IMR-90 (cell line): ENCODE measurements around the gene SDC1. TPM values are rescaled to one million over a fixed set of nuclear protein-coding genes. Genes with fewer than 3 reads are reported as not detected.

Experiments used
- ATAC-seq: fragments of 200-7000 bp; cut with Tn5 transposase; 2 replicates; pipeline ENCODE4 v1.9.1; 2020; ENCODE audit warnings: low read depth, mild to moderate bottlenecking, moderate library complexity
- BruUV-seq: library from RNA; stranded (reverse); fragments of 400-500 nt; replicated peaks from 2 replicates; lab custom pipeline; 2021; lab: Mats Ljungman, UMichigan
- CTCF ChIA-PET: fragments of 300-600 bp; formaldehyde crosslinking; extraction: SDS; loops from one replicate; lab custom pipeline; 2021; ENCODE audit warnings: antibody characterized with exemption; lab: Yijun Ruan, JAX
- POLR2A ChIA-PET: fragments of 300-600 bp; sonication (Branson Sonifier 250); formaldehyde crosslinking; loops from one replicate; lab custom pipeline; 2022; ENCODE audit warnings: antibody characterized with exemption; ENCODE audit not compliant: unreplicated experiment; lab: Charles Lee
- DNase-seq: peaks from one replicate; pipeline ENCODE4 v3.0.0; 2013
- H2AFZ ChIP-seq: replicated peaks from 2 replicates; pipeline ENCODE3; 2013; ENCODE audit warnings: low read length, mild to moderate bottlenecking; ENCODE audit not compliant: poor library complexity
- H2AK5ac ChIP-seq: 2 replicates; pipeline ENCODE4 v1.6.1; 2013; ENCODE audit warnings: low read depth, low read length, inconsistent platforms
- H2AK9ac ChIP-seq: replicated peaks from 2 replicates; pipeline ENCODE3; 2013; ENCODE audit warnings: mild to moderate bottlenecking, low read depth, low read length, moderate library complexity; ENCODE audit not compliant: poor library complexity
- H2BK120ac ChIP-seq: 2 replicates; pipeline ENCODE4 v1.6.1; 2013; ENCODE audit warnings: low read depth, low read length, inconsistent platforms
- H2BK15ac ChIP-seq: 3 replicates; pipeline ENCODE4 v1.6.1; 2013; ENCODE audit warnings: low read depth, low read length, inconsistent platforms
- H2BK20ac ChIP-seq: 2 replicates; pipeline ENCODE4 v1.6.1; 2013; ENCODE audit warnings: low read depth, mild to moderate bottlenecking, inconsistent platforms, low read length, moderate library complexity
- H2BK5ac ChIP-seq: 2 replicates; pipeline ENCODE4 v1.6.1; 2013; ENCODE audit warnings: mild to moderate bottlenecking, low read depth, low read length, inconsistent platforms; ENCODE audit not compliant: poor library complexity, severe bottlenecking
- H3K14ac ChIP-seq: replicated peaks from 2 replicates; pipeline ENCODE4 v1.6.1; 2013; ENCODE audit warnings: low read depth, low read length, inconsistent platforms
- H3K18ac ChIP-seq: 2 replicates; pipeline ENCODE4 v1.6.1; 2013; ENCODE audit warnings: low read depth, low read length, control low read depth
- H3K23ac ChIP-seq: 2 replicates; pipeline ENCODE4 v1.6.1; 2013; ENCODE audit warnings: low read depth, low read length, inconsistent platforms
- H3K27ac ChIP-seq: 2 replicates; pipeline ENCODE4 v1.5.1; 2013; ENCODE audit warnings: mild to moderate bottlenecking, control low read depth, low read length; ENCODE audit not compliant: insufficient read depth
- H3K27me3 ChIP-seq: 2 replicates; pipeline ENCODE4 v1.6.1; 2013; ENCODE audit warnings: low read length; ENCODE audit not compliant: control insufficient read depth, insufficient read depth
- H3K36me3 ChIP-seq: 2 replicates; pipeline ENCODE4 v1.6.1; 2013; ENCODE audit warnings: low read length, mixed read lengths; ENCODE audit not compliant: control insufficient read depth, insufficient read depth
- H3K4ac ChIP-seq: 2 replicates; pipeline ENCODE4 v1.6.1; 2013; ENCODE audit warnings: low read depth, low read length, inconsistent platforms
- H3K4me1 ChIP-seq: 2 replicates; pipeline ENCODE4 v1.6.1; 2013; ENCODE audit warnings: low read length, mixed read lengths; ENCODE audit not compliant: control insufficient read depth, insufficient read depth
- H3K4me2 ChIP-seq: 2 replicates; pipeline ENCODE4 v1.6.1; 2013; ENCODE audit warnings: low read depth, mild to moderate bottlenecking, control low read depth, low read length, moderate library complexity
- H3K4me3 ChIP-seq: 2 replicates; pipeline ENCODE4 v1.5.1; 2013; ENCODE audit warnings: low read depth, mild to moderate bottlenecking, control low read depth, low read length, moderate library complexity; ENCODE audit not compliant: insufficient read depth
- H3K56ac ChIP-seq: 2 replicates; pipeline ENCODE4 v1.6.1; 2013; ENCODE audit warnings: low read length, inconsistent platforms; ENCODE audit not compliant: insufficient read depth; ENCODE audit errors: extremely low read depth
- H3K79me1 ChIP-seq, 2 experiments: 2 replicates each; pipeline ENCODE4 v1.6.1; 2013; ENCODE audit warnings: low read length in 2 of 2, inconsistent platforms in 1 of 2, low read depth in 1 of 2
- H3K9ac ChIP-seq: 2 replicates; pipeline ENCODE4 v1.6.1; 2013; ENCODE audit warnings: low read depth, low read length, control low read depth
- H3K9me1 ChIP-seq: 2 replicates; pipeline ENCODE4 v1.6.1; 2013; ENCODE audit warnings: low read length, inconsistent platforms; ENCODE audit not compliant: insufficient read depth
- H3K9me3 ChIP-seq: 2 replicates; pipeline ENCODE4 v1.6.1; 2013; ENCODE audit warnings: low read length; ENCODE audit not compliant: control insufficient read depth, insufficient read depth
- H4K20me1 ChIP-seq: 2 replicates; pipeline ENCODE4 v1.6.1; 2013; ENCODE audit warnings: low read length, inconsistent platforms; ENCODE audit not compliant: insufficient read depth
- H4K5ac ChIP-seq: 2 replicates; pipeline ENCODE4 v1.6.1; 2013; ENCODE audit warnings: mild to moderate bottlenecking, low read depth, low read length, control low read depth
- H4K8ac ChIP-seq, 2 experiments: 2 replicates each; pipeline ENCODE4 v1.6.1; 2013; ENCODE audit warnings: low read depth in 2 of 2, low read length in 2 of 2, control low read depth in 1 of 2, inconsistent platforms in 1 of 2
- H4K91ac ChIP-seq: 2 replicates; pipeline ENCODE4 v1.6.1; 2013; ENCODE audit warnings: low read depth, low read length, inconsistent platforms; ENCODE audit not compliant: insufficient read depth
- BHLHE40 ChIP-seq: fragments of 150-350 bp; IDR thresholded peaks from 2 replicates; pipeline ENCODE4 v1.6.1; 2016; ENCODE audit warnings: mild to moderate bottlenecking, low read depth, low read length
- CEBPB ChIP-seq: IDR thresholded peaks from 2 replicates; pipeline ENCODE4 v1.6.1; 2012; ENCODE audit warnings: low read depth, low read length, improper control_type of control experiment
- CHD1 ChIP-seq: IDR thresholded peaks from 2 replicates; pipeline ENCODE4 v1.6.1; 2012; ENCODE audit warnings: low read depth, low read length, improper control_type of control experiment
- FOS ChIP-seq: fragments of 150-350 bp; IDR thresholded peaks from 2 replicates; pipeline ENCODE4 v1.6.1; 2016; ENCODE audit warnings: low read depth, low read length
- MAFK ChIP-seq: IDR thresholded peaks from 2 replicates; pipeline ENCODE4 v1.6.1; 2012; ENCODE audit warnings: low read depth, low read length, improper control_type of control experiment
- MAZ ChIP-seq: IDR thresholded peaks from 2 replicates; pipeline ENCODE4 v1.6.1; 2012; ENCODE audit warnings: low read depth, mild to moderate bottlenecking, low read length, improper control_type of control experiment, moderate library complexity, borderline replicate concordance
- MXI1 ChIP-seq: IDR thresholded peaks from 2 replicates; pipeline ENCODE4 v1.6.1; 2012; ENCODE audit warnings: low read depth, mild to moderate bottlenecking, low read length, moderate library complexity, borderline replicate concordance
- NFE2L2 ChIP-seq: fragments of 150-350 bp; IDR thresholded peaks from 2 replicates; pipeline ENCODE4 v1.6.1; 2016; ENCODE audit warnings: low read depth, mild to moderate bottlenecking, low read length
- RAD21 ChIP-seq: IDR thresholded peaks from 2 replicates; pipeline ENCODE4 v1.6.1; 2012; ENCODE audit warnings: low read length, improper control_type of control experiment
- RCOR1 ChIP-seq: IDR thresholded peaks from 2 replicates; pipeline ENCODE4 v1.6.1; 2012; ENCODE audit warnings: mild to moderate bottlenecking, low read length, improper control_type of control experiment; ENCODE audit not compliant: insufficient replicate concordance
- RFX5 ChIP-seq: IDR thresholded peaks from 2 replicates; pipeline ENCODE4 v1.8.0; 2012; ENCODE audit warnings: low read depth, mild to moderate bottlenecking, low read length, moderate library complexity
- SMC3 ChIP-seq: fragments of 150-350 bp; IDR thresholded peaks from 2 replicates; pipeline ENCODE4 v1.6.1; 2016; ENCODE audit warnings: low read depth, mild to moderate bottlenecking, antibody characterized with exemption, low read length, moderate library complexity
- USF2 ChIP-seq: fragments of 150-350 bp; IDR thresholded peaks from 2 replicates; pipeline ENCODE4 v1.6.1; 2017; ENCODE audit warnings: mild to moderate bottlenecking, antibody characterized with exemption, low read length, low read depth
- WGBS, 2 experiments: methylation state at CpG; one replicate each; pipeline versions ENCODE4 v1.1.5 to v1.1.7; 2013; ENCODE audit warnings: missing lambda C conversion rate in 2 of 2; ENCODE audit not compliant: insufficient read length in 1 of 2; ENCODE audit errors: extremely low coverage in 2 of 2; 5-methylcytosine and 5-hydroxymethylcytosine counted together
- dilution Hi-C: fragments of 300-500 bp; cut with HindIII; formaldehyde crosslinking; loops from one replicate; pipeline ENCODE4 v1.14.3; 2018; ENCODE audit warnings: low sequenced_read_pairs; ENCODE audit not compliant: unreplicated experiment
- in situ Hi-C: fragments of 300-500 bp; cut with MboI; formaldehyde crosslinking; loops from 3 replicates; pipeline ENCODE4 v1.14.3; 2019; ENCODE audit warnings: low sequenced_read_pairs, inconsistent platforms, mixed read lengths
- intact Hi-C: fragments of 100-400 bp; cut with micrococcal nuclease; formaldehyde crosslinking; loops from 2 replicates; pipeline ENCODE4 v1.10.0; 2022
- polyA plus RNA-seq, 3 experiments: library from polyadenylated mRNA; depleted of rRNA; stranded (reverse); fragments of >200 nt; gene quantifications; 2 replicates each; pipeline ENCODE4 v1.2.3, GENCODE V29; 2012; ENCODE audit warnings: low replicate concordance in 1 of 3
- total RNA-seq: library from RNA; depleted of rRNA; stranded (reverse); fragments of >200 nt; gene quantifications from 2 replicates; pipeline ENCODE4 v1.2.3, GENCODE V29; 2012
- TF ChIP-seq, protein P1 (sequence below): conservative IDR thresholded peaks from 2 replicates; pipeline ENCODE4 v1.5.1; 2012; ENCODE audit warnings: mild to moderate bottlenecking, low read depth, low read length, improper control_type of control experiment
- TF ChIP-seq, protein P2 (sequence below): fragments of 150-350 bp; IDR thresholded peaks from 2 replicates; pipeline ENCODE4 v1.6.1; 2016; ENCODE audit warnings: low read depth, mild to moderate bottlenecking, low read length, moderate library complexity, borderline replicate concordance

Gene SDC1
- total and polyA plus RNA-seq, 2 of the 4 experiments (the other 2 are of a cell fraction): 22.0 to 28.3 TPM

- POLR2A ChIA-PET: no interaction called here
- H3K27me3 ChIP-seq: 0 out of 2 replicates have a peak, but pooled peaks cover 3% of the 10 kb centered on the region
- H2AK5ac ChIP-seq: no peak overlapping the region
- peaks cover 13% of the 10 kb centered on the region for H3K9me1 ChIP-seq
- H3K9me3 ChIP-seq: no peaks in the 10 kb centered on the region
- H4K8ac ChIP-seq: no peak overlapping the region
- no peak overlapping the region for H2BK5ac ChIP-seq
- no peak overlapping the region for H3K56ac ChIP-seq
- no peak overlapping the region for H3K27ac ChIP-seq
- H3K4me2 ChIP-seq: no peak overlapping the region
- no peak overlapping the region for H2BK15ac ChIP-seq
- intact Hi-C loops (no loop called here), in situ Hi-C loops (no loop called here), dilution Hi-C loops (no loop called here)
- TF ChIP-seq NFE2L2 (no peak), RAD21 (no peak), CEBPB (no peak), MAFK (no peak), CHD1 (no peak), MAZ (no peak), RFX5 (no peak), RCOR1 (no peak), BHLHE40 (no peak), SMC3 (no peak), FOS (no peak), MXI1 (no peak), USF2 (no peak)
- TF ChIP-seq, protein P1, sequence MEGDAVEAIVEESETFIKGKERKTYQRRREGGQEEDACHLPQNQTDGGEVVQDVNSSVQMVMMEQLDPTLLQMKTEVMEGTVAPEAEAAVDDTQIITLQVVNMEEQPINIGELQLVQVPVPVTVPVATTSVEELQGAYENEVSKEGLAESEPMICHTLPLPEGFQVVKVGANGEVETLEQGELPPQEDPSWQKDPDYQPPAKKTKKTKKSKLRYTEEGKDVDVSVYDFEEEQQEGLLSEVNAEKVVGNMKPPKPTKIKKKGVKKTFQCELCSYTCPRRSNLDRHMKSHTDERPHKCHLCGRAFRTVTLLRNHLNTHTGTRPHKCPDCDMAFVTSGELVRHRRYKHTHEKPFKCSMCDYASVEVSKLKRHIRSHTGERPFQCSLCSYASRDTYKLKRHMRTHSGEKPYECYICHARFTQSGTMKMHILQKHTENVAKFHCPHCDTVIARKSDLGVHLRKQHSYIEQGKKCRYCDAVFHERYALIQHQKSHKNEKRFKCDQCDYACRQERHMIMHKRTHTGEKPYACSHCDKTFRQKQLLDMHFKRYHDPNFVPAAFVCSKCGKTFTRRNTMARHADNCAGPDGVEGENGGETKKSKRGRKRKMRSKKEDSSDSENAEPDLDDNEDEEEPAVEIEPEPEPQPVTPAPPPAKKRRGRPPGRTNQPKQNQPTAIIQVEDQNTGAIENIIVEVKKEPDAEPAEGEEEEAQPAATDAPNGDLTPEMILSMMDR: no peak
- TF ChIP-seq, protein P2, sequence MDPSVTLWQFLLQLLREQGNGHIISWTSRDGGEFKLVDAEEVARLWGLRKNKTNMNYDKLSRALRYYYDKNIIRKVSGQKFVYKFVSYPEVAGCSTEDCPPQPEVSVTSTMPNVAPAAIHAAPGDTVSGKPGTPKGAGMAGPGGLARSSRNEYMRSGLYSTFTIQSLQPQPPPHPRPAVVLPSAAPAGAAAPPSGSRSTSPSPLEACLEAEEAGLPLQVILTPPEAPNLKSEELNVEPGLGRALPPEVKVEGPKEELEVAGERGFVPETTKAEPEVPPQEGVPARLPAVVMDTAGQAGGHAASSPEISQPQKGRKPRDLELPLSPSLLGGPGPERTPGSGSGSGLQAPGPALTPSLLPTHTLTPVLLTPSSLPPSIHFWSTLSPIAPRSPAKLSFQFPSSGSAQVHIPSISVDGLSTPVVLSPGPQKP: no peak
- ATAC-seq (no peak), DNase-seq (no peak)
- no peak overlapping the region for H2AK9ac ChIP-seq
- BruUV-seq: no TSS peak
- H3K18ac ChIP-seq: no peak overlapping the region
- no peak overlapping the region for H4K5ac ChIP-seq
- no peak overlapping the region for H3K23ac ChIP-seq
- H3K14ac ChIP-seq: no peak overlapping the region
- no peak overlapping the region for H2AFZ ChIP-seq
- H3K4me3 ChIP-seq: no peak overlapping the region
- CTCF ChIA-PET: no interaction called here
- no peak overlapping the region for H2BK120ac ChIP-seq
- H3K9ac ChIP-seq: no peak overlapping the region
- no CpG with 5 or more reads among the region's 3 CpGs for WGBS, 2 experiments
- no peaks in the 10 kb centered on the region for H3K79me1 ChIP-seq
- H4K91ac ChIP-seq: no peak overlapping the region
- H3K4ac ChIP-seq: no peak overlapping the region
- H3K36me3 ChIP-seq: no peaks in the 10 kb centered on the region
- no peak overlapping the region for H2BK20ac ChIP-seq
- peaks cover 9% of the 10 kb centered on the region for H3K4me1 ChIP-seq
- H4K20me1 ChIP-seq: no peaks in the 10 kb centered on the region
Measured at GRCh38 chr2:20171445-20171977, 53.4 kb downstream of the SDC1 start.
